HG03558 (cell line): ENCODE results near the gene LRP1B.
"Not testable (repeated sequence)": the region's sequence is repeated elsewhere in the genome, so short reads cannot be mapped to it uniquely, and the experiment has no call there.

Experiments
- ATAC-seq: cut with Tn5 transposase; IDR thresholded peaks from one replicate; pipeline ENCODE4 v1.9.1; 2021; ENCODE audit warnings: moderate number of reproducible peaks; ENCODE audit not compliant: unreplicated experiment; ENCODE audit errors: extremely low read depth

The LRP1B gene

DNA sequence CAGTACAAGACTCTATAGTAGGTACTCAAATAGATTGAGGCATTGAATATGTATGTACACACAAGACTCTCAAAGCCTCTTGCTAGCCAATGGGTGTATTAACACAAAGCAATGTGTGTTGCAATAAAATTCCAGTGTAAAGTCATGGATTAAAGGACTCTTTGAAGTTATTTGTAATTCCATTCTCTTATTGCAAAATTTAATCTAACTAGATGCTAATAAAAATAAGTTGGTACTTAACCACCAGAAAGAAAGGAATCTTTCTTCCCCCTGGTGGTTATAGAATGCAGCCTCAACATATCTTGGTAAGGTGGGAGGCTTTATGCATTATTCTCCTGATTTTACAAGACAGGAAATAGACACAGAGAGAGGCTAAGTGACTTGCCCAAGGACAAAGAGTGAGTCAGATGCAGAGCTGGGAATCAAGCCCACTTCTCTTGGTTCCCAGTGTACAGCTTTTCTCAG is 18.0 kb downstream of the LRP1B start:
- no peak for ATAC-seq

DNA sequence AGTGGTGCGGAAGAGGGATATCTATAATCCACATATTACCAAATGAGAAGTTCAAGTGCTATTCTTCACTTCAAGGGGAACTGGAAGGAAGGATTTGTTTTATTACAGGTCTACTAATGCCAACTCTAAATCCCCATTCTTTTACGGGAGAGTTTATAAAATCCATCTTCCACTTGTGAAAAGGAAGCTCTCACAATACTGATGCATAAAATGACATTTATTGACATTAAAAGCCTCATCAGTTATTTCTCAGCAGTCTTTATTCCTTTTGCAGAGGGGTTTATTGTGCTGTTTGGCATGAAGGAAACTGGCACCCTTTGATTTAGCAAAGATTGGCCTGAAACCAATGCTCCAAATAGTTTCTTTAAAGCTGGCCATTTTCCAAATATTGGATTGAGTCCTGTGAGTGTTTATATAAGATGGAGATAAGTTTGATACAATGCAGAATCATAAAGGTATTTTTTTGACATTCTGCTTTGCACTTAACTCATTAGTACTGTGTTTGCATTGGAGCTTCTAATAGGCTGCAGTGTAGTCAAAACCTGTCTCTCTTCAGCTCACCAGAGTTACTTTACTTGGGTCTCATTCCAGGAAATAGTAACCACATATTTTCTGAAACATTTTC is 26.6 kb downstream of the LRP1B start:
- no peak for ATAC-seq

DNA sequence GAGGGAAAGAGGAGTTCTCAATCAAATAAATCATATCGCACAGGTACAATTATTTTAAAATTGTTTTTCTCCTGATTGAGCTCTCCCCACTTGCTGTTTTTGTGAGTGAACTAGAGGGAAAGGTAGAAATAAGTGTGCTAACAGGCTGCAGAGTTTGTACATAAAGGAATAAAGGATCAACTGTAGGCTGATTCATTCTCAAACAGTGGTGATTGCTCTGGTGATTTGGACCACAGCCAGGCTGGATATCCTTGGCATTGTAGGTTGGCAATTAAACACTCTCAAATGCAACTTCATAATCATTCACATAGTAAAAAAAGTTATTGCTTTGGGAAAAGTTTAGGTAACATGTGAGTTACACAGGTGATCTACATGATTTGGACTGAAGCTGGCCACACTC is 29.8 kb downstream of the LRP1B start:
- ATAC-seq = no peak

DNA sequence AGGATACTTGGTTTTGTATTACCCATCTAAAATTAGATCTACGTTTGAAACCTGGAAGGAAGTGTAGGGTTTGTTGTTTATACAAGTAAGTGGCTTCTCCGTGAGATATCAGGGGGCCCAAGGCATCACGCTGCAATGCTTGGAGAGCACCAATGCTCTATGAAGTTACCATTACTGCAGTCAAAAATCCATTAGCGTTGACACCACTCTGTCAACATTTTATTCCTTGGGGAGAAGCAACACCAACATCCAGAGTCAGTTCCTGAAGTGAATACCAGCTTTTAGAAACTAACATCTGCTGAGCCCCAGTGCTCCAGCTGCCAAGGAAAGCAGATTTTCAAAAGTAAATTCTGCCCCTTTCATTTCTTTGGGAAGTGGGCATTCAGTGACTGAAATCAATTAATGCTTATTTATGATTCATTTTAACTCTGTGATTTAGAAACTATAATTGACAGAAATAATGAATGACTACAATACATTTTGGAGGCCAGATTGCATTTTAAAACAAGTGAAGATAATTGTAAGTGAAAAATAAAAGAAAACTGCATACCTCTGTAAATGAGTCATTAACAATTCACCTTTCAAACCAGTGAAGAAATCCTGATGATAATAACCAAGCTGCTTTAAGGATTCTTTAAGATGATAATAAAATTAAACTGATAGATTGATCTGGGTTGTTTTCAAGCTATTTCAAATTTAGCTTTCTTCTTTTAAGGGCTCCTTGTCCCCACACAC is 30.5 kb downstream of the LRP1B start:
- no peak for ATAC-seq

DNA sequence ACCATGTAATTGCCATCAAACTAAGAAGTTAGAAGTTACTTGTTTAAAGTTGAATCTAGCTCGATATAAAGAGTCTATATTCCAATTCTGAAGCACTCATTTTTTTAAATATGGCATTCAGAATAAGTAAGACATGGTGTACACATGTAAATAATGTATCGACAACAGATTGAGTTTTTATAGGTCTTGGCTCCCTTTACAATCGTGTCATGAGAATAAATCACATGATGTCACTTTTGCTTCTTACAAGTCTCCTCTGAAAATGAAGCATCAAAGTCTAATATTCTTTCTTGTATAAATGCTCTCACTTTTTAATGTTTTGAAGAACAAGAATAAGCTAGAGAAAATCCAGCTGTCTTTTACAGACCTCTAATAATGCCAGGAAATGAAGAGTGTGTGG is 33.1 kb downstream of the LRP1B start:
- no peak for ATAC-seq

DNA sequence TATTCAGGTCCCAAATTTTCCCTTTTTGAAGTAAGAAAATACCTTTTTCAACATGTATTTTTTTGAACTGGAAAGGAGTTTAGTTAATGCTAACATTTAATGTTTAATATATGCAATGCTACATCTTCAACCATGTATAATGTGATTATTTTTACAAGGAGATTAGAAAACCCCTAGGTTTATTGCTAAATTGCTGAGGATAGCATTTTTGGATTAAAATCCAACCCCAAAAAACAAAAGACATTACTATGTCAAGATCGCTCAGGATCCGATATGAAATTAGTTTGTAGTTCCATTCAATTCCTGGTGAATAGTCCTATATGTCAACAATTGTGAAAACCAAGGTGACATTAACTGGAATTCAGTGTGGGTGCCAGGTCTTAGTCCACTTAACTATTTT is 35.2 kb downstream of the LRP1B start:
- ATAC-seq = no peak

DNA sequence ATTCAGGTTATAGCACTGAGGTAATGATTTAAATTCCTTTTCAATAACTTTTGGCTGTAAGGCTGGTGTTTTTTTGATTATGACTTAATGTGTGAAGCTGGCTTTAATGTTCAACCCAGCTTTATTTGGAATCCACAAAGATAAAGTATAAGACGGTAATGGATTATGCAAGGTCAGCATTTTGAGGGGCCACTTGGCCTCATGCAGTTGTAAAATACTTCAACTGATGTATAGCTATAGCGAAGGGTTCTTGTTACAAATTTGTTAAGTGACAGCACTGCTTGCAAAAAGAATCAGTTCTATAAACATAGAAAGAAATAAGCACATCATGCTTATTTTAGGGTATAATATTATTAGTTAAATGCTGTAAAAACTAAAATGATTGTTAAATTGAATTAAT is 36.6 kb downstream of the LRP1B start:
- no peak for ATAC-seq

DNA sequence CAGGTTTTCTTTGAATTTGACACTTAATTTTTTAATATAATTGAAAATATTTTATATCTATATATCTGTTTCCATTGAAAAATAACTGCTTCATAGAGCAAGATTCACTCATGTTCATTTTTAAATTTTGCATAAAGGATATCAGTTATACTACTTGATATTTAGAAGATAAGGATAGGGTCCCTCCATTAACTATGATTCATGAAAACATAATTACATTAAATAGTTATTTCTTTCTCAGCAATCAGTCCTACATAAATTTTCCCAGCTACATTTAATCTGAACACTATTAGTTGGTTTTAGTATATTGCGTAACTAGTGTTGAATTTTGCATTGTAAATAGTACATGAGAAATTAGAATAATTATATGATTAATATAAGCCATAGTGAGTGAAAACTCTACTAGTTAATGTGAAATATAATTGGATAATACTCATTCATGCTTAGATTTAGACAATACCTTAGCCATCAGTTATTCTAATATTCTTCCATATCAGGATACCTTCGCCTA is 42.7 kb downstream of the LRP1B start:
- no peak for ATAC-seq

DNA sequence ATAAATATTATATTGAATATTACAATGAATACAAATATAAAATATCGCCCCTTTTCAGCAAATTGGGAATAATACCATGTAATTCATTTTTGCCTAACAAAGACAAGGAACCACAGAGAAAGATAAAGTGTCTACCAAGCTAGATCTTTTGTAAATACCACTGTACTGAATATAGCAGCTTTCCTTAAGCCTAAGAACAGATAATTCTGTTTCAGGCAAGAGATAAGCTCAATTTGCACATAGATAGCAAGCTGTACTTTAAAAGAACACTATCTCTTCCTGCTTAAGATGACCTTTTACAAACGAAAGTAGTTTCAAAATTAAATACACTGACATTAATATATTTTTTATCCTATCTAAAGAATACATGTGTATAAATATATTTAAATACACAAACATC is 43.2 kb downstream of the LRP1B start:
- not testable (repeated sequence) for ATAC-seq

DNA sequence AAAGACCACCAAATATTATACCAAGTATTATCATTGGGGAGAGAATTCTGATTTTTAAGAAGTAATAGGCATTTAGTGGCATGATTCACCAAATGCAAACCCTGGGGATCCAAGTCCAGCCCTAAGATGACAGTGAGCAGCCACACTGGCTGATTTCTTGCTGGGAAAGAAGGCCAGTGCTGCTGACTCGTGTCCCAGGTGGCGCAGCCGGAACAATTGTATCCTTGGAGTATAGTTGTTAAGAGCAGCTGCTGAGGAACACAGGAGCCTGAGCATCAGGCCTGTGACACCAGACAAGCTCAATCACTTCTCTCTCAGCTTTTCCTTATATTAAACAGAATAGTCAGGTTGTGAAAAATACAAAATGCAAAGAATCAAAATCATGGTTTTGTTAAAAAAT is 48.4 kb downstream of the LRP1B start:
- no peak for ATAC-seq

DNA sequence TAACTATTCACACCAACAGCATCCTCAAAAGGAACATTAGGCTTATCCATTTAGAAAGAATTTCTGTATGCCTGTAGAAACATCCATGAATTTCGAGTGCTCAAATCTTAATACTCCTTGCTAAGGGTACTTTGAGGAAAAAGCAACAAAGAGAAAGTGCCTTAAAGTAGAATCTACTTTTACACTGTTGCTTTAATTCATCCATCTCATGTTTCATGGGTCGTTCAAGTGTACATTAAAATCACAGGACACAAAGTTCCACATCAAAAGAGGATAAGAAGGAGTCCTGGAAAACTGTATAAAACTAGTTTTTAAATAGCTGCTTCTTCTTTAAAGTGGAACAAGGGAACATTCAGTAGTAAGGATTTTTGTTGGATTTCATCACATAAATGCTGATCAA is 54.5 kb downstream of the LRP1B start:
- no peak for ATAC-seq

DNA sequence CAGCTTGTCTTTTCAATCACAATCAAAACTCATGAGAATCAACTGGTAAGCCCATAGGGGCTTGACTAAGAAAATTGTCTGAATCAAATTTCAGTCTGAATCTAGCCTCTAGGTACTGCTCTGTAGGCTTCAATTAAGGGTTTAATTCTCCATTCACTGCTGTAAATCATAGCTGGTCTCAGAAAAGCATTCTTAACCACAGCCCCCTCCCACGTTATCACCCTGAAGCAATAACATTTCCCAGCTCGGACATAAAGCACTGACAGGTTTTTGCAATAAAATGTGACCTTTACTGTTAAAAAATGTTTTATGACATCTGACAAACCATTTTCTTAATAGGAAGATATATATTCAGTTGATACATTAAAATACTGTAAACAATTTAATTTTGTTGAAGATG is 55.0 kb downstream of the LRP1B start:
- ATAC-seq = no peak

DNA sequence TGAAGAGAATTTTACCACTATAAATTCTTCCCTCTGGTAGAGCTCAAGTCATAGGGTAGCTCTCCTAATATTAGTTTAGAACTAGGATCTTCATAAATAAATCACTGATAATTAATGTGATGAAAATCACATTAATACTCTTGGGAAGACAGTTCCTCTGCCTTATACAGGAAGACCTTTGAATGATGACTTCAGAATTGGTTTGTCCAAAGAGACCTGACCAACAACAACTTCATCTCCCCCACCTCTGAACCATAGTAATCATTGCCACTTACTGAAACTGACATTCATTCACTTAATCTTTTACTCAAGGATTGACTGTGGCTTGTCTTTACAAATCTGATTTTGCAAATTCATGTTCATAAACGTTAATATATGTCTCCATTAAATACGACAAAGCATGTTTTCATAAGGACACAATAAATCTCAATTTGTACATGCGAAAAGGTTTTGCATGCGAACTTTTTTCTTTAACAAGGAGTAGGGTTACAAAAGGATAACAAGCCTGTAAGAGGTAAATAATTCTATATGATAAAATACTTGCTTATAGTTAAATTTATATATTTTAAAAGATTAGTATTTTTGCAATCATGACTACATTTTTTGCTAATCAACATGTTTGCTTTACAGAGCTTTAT is 61.4 kb downstream of the LRP1B start:
- ATAC-seq = no peak

DNA sequence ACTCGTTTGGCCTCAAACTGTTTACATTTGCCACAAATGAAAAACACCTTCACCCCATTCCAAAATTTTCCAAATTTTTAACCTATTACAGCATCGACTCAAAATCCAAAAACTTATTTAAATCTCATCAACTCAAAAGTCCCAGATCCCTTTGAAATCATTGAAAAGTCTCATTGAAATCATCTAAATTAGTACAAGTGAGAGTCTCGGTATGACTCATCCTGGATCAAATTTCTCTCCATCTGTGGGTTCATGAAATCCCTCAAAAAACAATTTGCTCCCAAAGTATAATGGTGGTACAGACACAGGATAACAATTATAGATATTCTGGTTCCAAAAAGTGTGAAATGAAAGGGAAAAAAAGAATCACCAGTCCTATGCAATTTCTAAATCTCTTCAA is 65.1 kb downstream of the LRP1B start:
- no peak for ATAC-seq

DNA sequence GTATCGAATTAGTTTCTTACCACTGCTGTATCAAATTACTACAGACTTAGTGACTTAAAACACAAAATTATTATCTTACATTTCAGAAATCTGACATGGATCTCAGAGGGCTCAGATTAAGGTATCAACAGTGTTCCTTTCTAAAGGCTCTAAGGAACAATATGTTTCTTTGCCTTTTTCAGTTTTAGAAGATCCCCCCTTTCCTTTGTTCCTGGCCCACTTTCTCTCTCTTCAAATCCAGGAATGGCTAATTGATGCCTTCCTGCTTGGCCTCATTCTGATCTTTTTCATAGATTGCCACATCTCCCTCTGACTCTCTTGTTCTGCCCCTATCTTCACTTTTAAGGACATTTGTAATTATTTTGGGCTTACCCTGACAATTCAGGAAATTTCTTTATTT is 65.7 kb downstream of the LRP1B start:
- no peak for ATAC-seq

DNA sequence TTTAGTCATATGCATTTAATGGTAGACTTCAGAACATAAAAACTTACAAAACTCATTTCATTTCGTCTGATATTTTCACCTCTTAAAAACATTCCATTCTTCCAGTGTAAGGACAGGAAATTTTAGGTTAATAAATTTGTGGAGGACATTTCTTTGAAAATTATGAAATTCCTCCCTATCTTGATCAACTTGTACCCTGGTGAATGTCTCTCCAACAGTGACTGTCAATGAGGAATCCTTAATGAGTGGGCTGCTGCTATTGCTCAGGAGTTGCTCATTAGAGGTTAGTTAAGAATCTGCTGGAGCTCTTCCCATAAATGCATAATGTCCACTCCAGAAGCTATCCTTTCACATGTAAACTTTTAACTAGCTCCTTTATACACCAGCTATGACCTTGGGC is 69.1 kb downstream of the LRP1B start:
- ATAC-seq = no peak

DNA sequence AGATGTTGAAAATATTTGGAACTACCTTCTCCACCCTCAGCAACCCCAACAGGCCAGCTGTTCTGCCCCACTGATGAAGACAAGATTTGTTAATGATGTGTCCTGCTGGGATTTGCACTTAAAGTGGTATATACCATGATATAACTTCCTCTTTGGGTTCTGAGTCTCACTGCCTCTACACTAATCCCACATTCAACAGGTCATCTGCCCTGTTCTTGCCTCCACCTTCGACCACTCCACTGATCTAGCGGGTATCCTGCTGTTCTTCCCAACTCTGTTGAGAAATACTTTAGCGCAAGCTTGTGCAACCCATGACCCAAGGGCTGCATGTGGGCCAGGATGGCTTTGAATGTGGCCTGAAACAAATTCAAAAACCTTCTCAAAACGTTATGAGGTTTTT is 72.7 kb downstream of the LRP1B start:
- ATAC-seq = no peak

DNA sequence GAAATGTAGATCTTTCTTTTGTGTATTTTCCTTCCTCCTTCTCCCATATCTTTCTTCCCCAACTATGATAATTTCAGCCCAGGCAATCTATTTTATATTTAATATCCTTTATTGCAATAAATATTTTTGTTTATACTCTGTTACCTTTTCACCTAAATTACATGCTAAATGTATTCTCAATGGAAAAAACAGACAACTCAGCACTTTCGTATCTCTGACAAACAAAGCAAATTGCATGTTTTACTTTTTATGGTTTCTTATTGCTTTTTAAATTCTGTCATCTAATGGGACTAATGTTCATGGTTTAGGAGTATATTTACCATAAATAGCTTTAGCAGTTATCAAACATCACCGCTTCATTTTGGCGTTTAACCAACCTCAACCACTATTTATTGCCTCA is 74.0 kb downstream of the LRP1B start:
- ATAC-seq = no peak

DNA sequence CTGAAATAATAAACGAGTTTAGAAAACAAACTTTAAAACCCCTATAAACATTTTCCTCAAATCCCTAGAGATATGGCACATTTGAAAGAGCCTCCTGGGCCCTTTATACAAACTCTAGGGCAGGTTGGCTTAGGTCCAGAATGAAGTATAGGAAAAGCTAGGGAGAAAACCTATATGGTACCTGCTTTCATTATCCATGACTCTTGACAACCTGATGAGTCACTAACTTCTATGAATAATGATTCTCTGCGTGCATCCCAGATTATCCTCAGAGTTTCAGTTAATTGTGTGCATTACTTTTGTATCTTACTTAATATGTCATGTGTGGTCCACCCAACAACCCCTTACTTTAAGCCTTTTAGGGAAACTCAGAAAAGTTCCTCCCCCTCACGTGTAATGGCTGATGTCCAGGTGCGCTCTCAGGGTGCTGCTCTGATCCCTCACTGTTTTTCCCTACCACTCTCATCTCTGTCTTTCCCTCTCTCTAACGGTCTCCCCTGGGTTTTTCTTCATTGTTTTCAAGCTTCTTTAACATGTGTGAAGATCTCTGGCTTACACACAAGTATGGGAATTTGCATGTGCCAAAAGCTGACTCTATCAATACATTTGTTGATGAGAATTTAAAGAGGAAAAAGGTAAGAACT is 78.5 kb downstream of the LRP1B start:
- ATAC-seq = no peak

DNA sequence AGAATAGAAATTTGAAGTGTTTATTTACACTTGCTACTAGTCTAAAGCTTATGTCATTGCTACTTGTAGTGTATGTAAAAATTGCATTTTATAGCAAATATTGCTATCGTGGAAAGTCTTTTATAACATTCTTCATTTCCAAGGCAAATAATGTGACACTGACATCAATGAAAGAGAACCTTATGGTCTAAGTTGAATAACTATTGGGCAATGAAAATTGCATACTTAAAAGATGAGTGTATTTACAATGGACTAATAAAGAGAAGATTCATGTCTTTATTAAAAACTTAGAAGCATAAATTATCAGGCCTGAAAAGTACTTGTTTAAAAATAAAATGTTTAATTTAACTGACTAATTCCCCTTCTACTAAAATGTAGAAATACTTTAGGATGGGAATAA is 82.2 kb downstream of the LRP1B start:
- ATAC-seq = no peak

DNA sequence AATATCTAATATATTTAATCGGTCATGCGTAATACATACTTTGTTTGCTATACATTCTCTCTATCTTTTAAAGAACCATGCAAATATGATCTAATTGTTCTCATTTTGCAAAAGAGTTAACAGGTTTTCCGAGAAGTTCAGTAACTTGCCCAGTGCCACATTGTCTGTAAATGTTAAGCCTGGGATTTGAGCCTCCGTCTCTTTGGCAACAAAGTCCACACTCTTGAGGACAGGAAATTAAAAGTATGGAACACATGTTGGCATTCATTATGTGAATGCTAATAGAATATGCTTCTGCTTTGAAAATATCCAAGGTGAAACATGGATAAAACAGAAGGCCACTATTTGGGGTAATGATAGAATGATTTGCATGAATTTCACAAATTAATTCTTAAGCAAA is 85.2 kb downstream of the LRP1B start:
- ATAC-seq = no peak
